ENCODE data around the gene CNGB1. TPM values are rescaled to one million over a fixed set of nuclear protein-coding genes. Genes with fewer than 3 reads are reported as not detected.
"Not testable (repeated sequence)": the region's sequence is repeated elsewhere in the genome, so short reads cannot be mapped to it uniquely, and the experiment has no call there.

Gene CNGB1
- total RNA-seq, 1 experiment from 2014 or later = not detected

GRCh38 chr16:57897996-57898395 lies 72.9 kb downstream of the CNGB1 start:
- intact Hi-C loops (cut with micrococcal nuclease; ENCODE audit: unreplicated experiment) = loop anchor here (5.0 kb wide), 1 partner anchor 229 kb away; the partner anchor contains the start of gene CFAP20

DNA sequence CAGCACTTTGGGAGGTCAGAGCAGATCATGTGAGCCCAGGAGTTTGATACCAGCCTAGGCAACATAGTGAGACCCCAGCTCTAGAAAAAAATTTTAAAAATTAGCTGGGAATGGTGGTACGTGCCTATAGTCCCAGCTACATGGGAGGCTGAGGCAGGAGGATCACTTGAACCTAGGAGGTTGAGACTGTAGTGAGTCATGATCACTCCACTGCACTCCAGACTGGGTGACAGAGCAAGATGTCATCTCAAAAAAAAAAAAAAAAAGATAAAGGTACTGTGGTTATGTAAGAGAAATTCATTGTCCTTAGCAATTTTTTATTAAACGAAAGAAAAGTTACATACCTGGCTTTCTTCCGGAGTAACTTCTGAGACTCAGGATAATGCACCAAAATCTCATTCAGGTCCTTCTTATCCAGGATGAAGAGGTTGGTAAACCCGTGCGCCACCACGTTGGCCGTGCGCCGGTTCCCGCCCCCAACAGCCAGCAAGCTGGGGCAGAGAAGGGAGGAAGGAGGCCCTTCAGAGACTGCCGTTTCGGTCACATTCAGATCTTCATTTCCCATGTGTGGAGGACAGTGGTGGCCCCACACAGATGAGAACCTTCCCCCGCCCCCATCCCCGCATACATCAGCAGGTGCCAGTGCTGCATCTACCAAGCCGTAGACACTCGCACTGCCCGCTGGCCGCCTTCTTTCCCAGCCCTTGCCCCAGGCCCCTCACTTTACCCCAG lies 73.7 kb downstream of the CNGB1 start:
- H3K4me3 ChIP-seq (ENCODE audit: low read depth, low read length) = no peak overlapping the region
- peaks cover 35% of the 10 kb centered on the region for H3K4me1 Mint-ChIP-seq (ENCODE audit: low read depth, unreplicated experiment)
- no peaks in the 10 kb centered on the region for H3K36me3 ChIP-seq (ENCODE audit: control insufficient read depth, insufficient read depth, low read length)
- peaks cover 36% of the 10 kb centered on the region for H3K4me1 ChIP-seq
- no peaks in the 10 kb centered on the region for H3K27me3 ChIP-seq (replicated peaks; ENCODE audit: control insufficient read depth, insufficient read depth, low read length)
- no peaks in the 10 kb centered on the region for H3K9me3 Mint-ChIP-seq (ENCODE audit: unreplicated experiment)
- H3K36me3 Mint-ChIP-seq (ENCODE audit: insufficient read depth, unreplicated experiment) = no peaks in the 10 kb centered on the region
- H3K4me3 Mint-ChIP-seq (ENCODE audit: unreplicated experiment) = no peak overlapping the region
- no peaks in the 10 kb centered on the region for H3K9me3 ChIP-seq
- intact Hi-C loops (cut with micrococcal nuclease; ENCODE audit: unreplicated experiment) = loop anchor here (5.0 kb wide), 1 partner anchor 230 kb away; the partner anchor contains the start of gene CFAP20
- DNase-seq = no peak
- H3K27me3 Mint-ChIP-seq (ENCODE audit: insufficient read depth, unreplicated experiment) = no peaks in the 10 kb centered on the region
- POLR2A ChIA-PET = interaction anchor here (0.5 kb wide), 1 partner anchor 193 kb away, joined by 4 read pairs; no protein-coding TSS in a partner anchor
- H3K27ac Mint-ChIP-seq (ENCODE audit: unreplicated experiment) = peak overlapping the region; percentile 18
- CTCF ChIA-PET = no interaction called here
- no peak for TF ChIP-seq CTCF (IDR thresholded peaks at IDR 0.05; ENCODE audit: insufficient read depth in 1 of 2, low read depth in 1 of 2, low read length in 1 of 2, severe bottlenecking in 1 of 2, unreplicated experiment in 1 of 2)
- BruUV-seq (replicated peaks) = no TSS peak

More at GRCh38 chr16:57897996-57898395, 72.9 kb downstream of the CNGB1 start:
- no peak overlapping the region for H3K4me3 Mint-ChIP-seq (ENCODE audit: unreplicated experiment)
- no peaks in the 10 kb centered on the region for H3K9me3 Mint-ChIP-seq (ENCODE audit: unreplicated experiment)
- ChIA-PET CTCF (interaction anchor here (0.7 to 1.3 kb wide), 4 partner anchors 51 to 224 kb away, joined by 3 to 4 read pairs (median 4); partner anchors contain the start of gene ZNF319), POLR2A (interaction anchor here (0.5 to 1.6 kb wide), 2 partner anchors 194 to 231 kb away, joined by 4 to 5 read pairs; partner anchors contain the start of gene CFAP20)
- Histone ChIP-seq H3K36me3 (ENCODE audit: control insufficient read depth, insufficient read depth, low read length) (no peaks in the 10 kb centered on the region), H3K9me3 (no peaks in the 10 kb centered on the region), H3K27me3 (replicated peaks; ENCODE audit: control insufficient read depth, insufficient read depth, low read length) (no peaks in the 10 kb centered on the region), H3K4me1 (peaks cover 31% of the 10 kb centered on the region), H3K4me3 (ENCODE audit: low read depth, low read length) (no peak overlapping the region)
- no peak for DNase-seq
- H3K27ac Mint-ChIP-seq (ENCODE audit: unreplicated experiment) = peak overlapping the region; percentile 18
- no peak for TF ChIP-seq CTCF (IDR thresholded peaks at IDR 0.05; ENCODE audit: insufficient read depth in 1 of 2, low read depth in 1 of 2, low read length in 1 of 2, severe bottlenecking in 1 of 2, unreplicated experiment in 1 of 2)
- H3K36me3 Mint-ChIP-seq (ENCODE audit: insufficient read depth, unreplicated experiment) = no peaks in the 10 kb centered on the region
- H3K4me1 Mint-ChIP-seq (ENCODE audit: low read depth, unreplicated experiment) = peaks cover 34% of the 10 kb centered on the region
- H3K27me3 Mint-ChIP-seq (ENCODE audit: insufficient read depth, unreplicated experiment) = no peaks in the 10 kb centered on the region
- no TSS peak for BruUV-seq (replicated peaks)

- CTCF ChIA-PET; BruUV-seq (replicated peaks); H3K36me3 ChIP-seq (ENCODE audit: control insufficient read depth, insufficient read depth, low read length); H3K4me3 ChIP-seq (ENCODE audit: low read depth, low read length); H3K27me3 ChIP-seq (replicated peaks; ENCODE audit: control insufficient read depth, insufficient read depth, low read length); POLR2A ChIA-PET; H3K36me3 Mint-ChIP-seq (ENCODE audit: insufficient read depth, unreplicated experiment); H3K9me3 Mint-ChIP-seq (ENCODE audit: unreplicated experiment); H3K9me3 ChIP-seq; H3K27me3 Mint-ChIP-seq (ENCODE audit: insufficient read depth, unreplicated experiment): not testable (repeated sequence)
- H3K27ac Mint-ChIP-seq (ENCODE audit: unreplicated experiment) = peak overlapping the region; percentile 88
- peaks cover 34% of the 10 kb centered on the region for H3K4me1 ChIP-seq
- peaks cover 42% of the 10 kb centered on the region for H3K4me1 Mint-ChIP-seq (ENCODE audit: low read depth, unreplicated experiment)
- H3K4me3 Mint-ChIP-seq (ENCODE audit: unreplicated experiment) = peak overlapping the region; percentile 61
- intact Hi-C loops (cut with micrococcal nuclease; ENCODE audit: unreplicated experiment) = loop anchor here (2.0 to 5.0 kb wide), 2 partner anchors 74 to 232 kb away; partner anchors contain the start of gene CFAP20
- peak in 1 of 2 experiments; percentile 37 for DNase-seq
Measured at GRCh38 chr16:57895081-57895547, 75.8 kb downstream of the CNGB1 start.

Measured in Caco-2 (cell line).